ENCODE results near the gene CYP4X1.
"Not testable (repeated sequence)": the region's sequence is repeated elsewhere in the genome, so short reads cannot be mapped to it uniquely, and the experiment has no call there.

The CYP4X1 gene

GRCh38 chr1:47003896-47004403 is 19.5 kb upstream of the CYP4X1 start:
- H3K27ac ChIP-seq (ENCODE audit: low read depth, low read length, poor library complexity, severe bottlenecking) = no peak overlapping the region
- H3K36me3 ChIP-seq (ENCODE audit: insufficient read depth, low read length) = no peaks in the 10 kb centered on the region
- H3K27me3 ChIP-seq (ENCODE audit: insufficient read depth, low read length) = no peaks in the 10 kb centered on the region
- no peaks in the 10 kb centered on the region for H4K20me1 ChIP-seq (ENCODE audit: insufficient read depth, low read length)
- H3K9me2 ChIP-seq (ENCODE audit: low read depth, low read length) = no peaks in the 10 kb centered on the region
- no peak overlapping the region for H2AFZ ChIP-seq (ENCODE audit: low read length)
- H3F3A ChIP-seq (ENCODE audit: insufficient read depth, low read length) = no peaks in the 10 kb centered on the region
- H3K9ac ChIP-seq (ENCODE audit: low read length) = no peak overlapping the region
- no peaks in the 10 kb centered on the region for H3K9me3 ChIP-seq (ENCODE audit: low read length)
- H3K4me1 ChIP-seq (ENCODE audit: insufficient read depth, low read length, severe bottlenecking) = no peaks in the 10 kb centered on the region
- TF ChIP-seq EZH2 (IDR thresholded peaks at IDR 0.05; ENCODE audit: borderline replicate concordance, low read length) (no peak), CTCF (IDR thresholded peaks at IDR 0.05; ENCODE audit: low read length) (no peak)
- H3K4me3 ChIP-seq (ENCODE audit: low read depth, low read length, poor library complexity, severe bottlenecking) = no peak overlapping the region
- H3K4me2 ChIP-seq (ENCODE audit: low read length) = no peak overlapping the region
- H3K79me2 ChIP-seq (ENCODE audit: insufficient read depth, low read length) = no peaks in the 10 kb centered on the region

- not testable (repeated sequence) for H3K4me3 ChIP-seq (ENCODE audit: low read depth, low read length, poor library complexity, severe bottlenecking); H3K36me3 ChIP-seq (ENCODE audit: insufficient read depth, low read length); H3K4me2 ChIP-seq (ENCODE audit: low read length)
These were observed 17.0 kb upstream of the CYP4X1 start for GRCh38 chr1:47006437-47006836.

GRCh38 chr1:47013293-47013692 is 10.2 kb upstream of the CYP4X1 start:
- Histone ChIP-seq H3K27ac (ENCODE audit: low read depth, low read length, poor library complexity, severe bottlenecking) (no peak overlapping the region), H3K9me3 (ENCODE audit: low read length) (no peaks in the 10 kb centered on the region), H3F3A (ENCODE audit: insufficient read depth, low read length) (no peaks in the 10 kb centered on the region), H3K4me1 (ENCODE audit: insufficient read depth, low read length, severe bottlenecking) (no peaks in the 10 kb centered on the region), H4K20me1 (ENCODE audit: insufficient read depth, low read length) (no peaks in the 10 kb centered on the region), H3K27me3 (ENCODE audit: insufficient read depth, low read length) (no peaks in the 10 kb centered on the region), H3K36me3 (ENCODE audit: insufficient read depth, low read length) (no peaks in the 10 kb centered on the region), H3K79me2 (ENCODE audit: insufficient read depth, low read length) (no peaks in the 10 kb centered on the region), H3K9ac (ENCODE audit: low read length) (no peak overlapping the region), H2AFZ (ENCODE audit: low read length) (no peak overlapping the region), H3K4me2 (ENCODE audit: low read length) (no peak overlapping the region), H3K9me2 (ENCODE audit: low read depth, low read length) (no peaks in the 10 kb centered on the region), H3K4me3 (ENCODE audit: low read depth, low read length, poor library complexity, severe bottlenecking) (no peak overlapping the region)
- TF ChIP-seq CTCF (IDR thresholded peaks at IDR 0.05; ENCODE audit: low read length) (no peak), EZH2 (IDR thresholded peaks at IDR 0.05; ENCODE audit: borderline replicate concordance, low read length) (no peak)

More at GRCh38 chr1:47006437-47006836, 17.0 kb upstream of the CYP4X1 start:
- not testable (repeated sequence) for H3K79me2 ChIP-seq (ENCODE audit: insufficient read depth, low read length); H2AFZ ChIP-seq (ENCODE audit: low read length); H3K9ac ChIP-seq (ENCODE audit: low read length); H3K9me2 ChIP-seq (ENCODE audit: low read depth, low read length); H3K27ac ChIP-seq (ENCODE audit: low read depth, low read length, poor library complexity, severe bottlenecking); H3K9me3 ChIP-seq (ENCODE audit: low read length); H3K27me3 ChIP-seq (ENCODE audit: insufficient read depth, low read length); H3K4me1 ChIP-seq (ENCODE audit: insufficient read depth, low read length, severe bottlenecking); H3F3A ChIP-seq (ENCODE audit: insufficient read depth, low read length); H4K20me1 ChIP-seq (ENCODE audit: insufficient read depth, low read length)

DNA sequence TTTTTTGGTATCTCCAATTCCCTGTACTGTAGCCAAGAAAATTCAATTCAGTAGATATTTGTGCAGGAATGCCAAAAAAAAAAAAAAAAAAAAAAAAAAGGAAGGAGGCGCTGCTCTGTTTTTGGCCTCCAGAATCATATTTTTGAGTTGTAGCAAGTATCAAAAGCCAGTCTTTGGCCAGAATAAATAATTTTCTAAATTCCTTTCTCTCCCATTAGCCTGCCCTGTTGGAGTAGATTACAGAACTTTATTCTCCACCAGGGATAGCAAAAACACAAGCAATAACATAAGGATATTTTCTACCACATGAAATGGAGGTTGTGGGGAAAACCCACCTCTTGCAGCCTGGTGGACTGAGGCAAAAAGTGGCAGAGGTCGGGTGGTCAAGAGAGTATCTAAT is 2.4 kb upstream of the CYP4X1 start:
- no peaks in the 10 kb centered on the region for H3K79me2 ChIP-seq (ENCODE audit: insufficient read depth, low read length)
- H3K27ac ChIP-seq (ENCODE audit: low read depth, low read length, poor library complexity, severe bottlenecking) = no peak overlapping the region
- no peaks in the 10 kb centered on the region for H3K36me3 ChIP-seq (ENCODE audit: insufficient read depth, low read length)
- H2AFZ ChIP-seq (ENCODE audit: low read length) = no peak overlapping the region
- H3K4me3 ChIP-seq (ENCODE audit: low read depth, low read length, poor library complexity, severe bottlenecking) = no peak overlapping the region
- H3F3A ChIP-seq (ENCODE audit: insufficient read depth, low read length) = no peaks in the 10 kb centered on the region
- H3K9ac ChIP-seq (ENCODE audit: low read length) = no peak overlapping the region
- TF ChIP-seq CTCF (IDR thresholded peaks at IDR 0.05; ENCODE audit: low read length) = no peak
- no peak for TF ChIP-seq EZH2 (IDR thresholded peaks at IDR 0.05; ENCODE audit: borderline replicate concordance, low read length)
- H3K27me3 ChIP-seq (ENCODE audit: insufficient read depth, low read length) = no peaks in the 10 kb centered on the region
- H3K9me3 ChIP-seq (ENCODE audit: low read length) = no peaks in the 10 kb centered on the region
- no peaks in the 10 kb centered on the region for H4K20me1 ChIP-seq (ENCODE audit: insufficient read depth, low read length)
- no peak overlapping the region for H3K4me2 ChIP-seq (ENCODE audit: low read length)
- no peaks in the 10 kb centered on the region for H3K9me2 ChIP-seq (ENCODE audit: low read depth, low read length)
- no peaks in the 10 kb centered on the region for H3K4me1 ChIP-seq (ENCODE audit: insufficient read depth, low read length, severe bottlenecking)
